Esophagus (tissue), 2 donors: ENCODE results near the gene ZC3H13. TPM values are rescaled to one million over a fixed set of nuclear protein-coding genes. Genes with fewer than 3 reads are reported as not detected.

ENCODE experiments used
- H3K27ac ChIP-seq, 2 donors: one replicate each; pipeline ENCODE4 v1.5.1; 2013; ENCODE audit warnings: low read depth in 2 of 2, mild to moderate bottlenecking in 2 of 2, inconsistent platforms in 1 of 2, low read length in 1 of 2, moderate library complexity in 1 of 2
- H3K27me3 ChIP-seq, 2 donors: one replicate each; pipeline ENCODE4 v1.6.1; 2013; ENCODE audit warnings: low read length in 2 of 2, control low read depth in 1 of 2, mild to moderate bottlenecking in 1 of 2; ENCODE audit not compliant: insufficient read depth in 2 of 2, control insufficient read depth in 1 of 2
- H3K36me3 ChIP-seq, 2 donors: one replicate each; pipeline ENCODE4 v1.6.1; 2013; ENCODE audit warnings: low read length in 1 of 2; ENCODE audit not compliant: control insufficient read depth in 2 of 2, insufficient read depth in 2 of 2
- H3K4me1 ChIP-seq, 2 donors: one replicate each; pipeline ENCODE4 v1.6.1; 2013; ENCODE audit warnings: low read length in 1 of 2; ENCODE audit not compliant: control insufficient read depth in 2 of 2, insufficient read depth in 2 of 2
- H3K4me3 ChIP-seq, 2 donors: one replicate each; pipeline ENCODE4 v1.5.1; 2013; ENCODE audit warnings: low read length in 2 of 2, mild to moderate bottlenecking in 2 of 2, low read depth in 1 of 2, moderate library complexity in 1 of 2
- H3K9me3 ChIP-seq, 2 donors: one replicate each; pipeline ENCODE4 v1.6.1; 2013; ENCODE audit warnings: mild to moderate bottlenecking in 2 of 2, low read depth in 1 of 2, low read length in 1 of 2, moderate library complexity in 1 of 2; ENCODE audit not compliant: control insufficient read depth in 2 of 2, insufficient read depth in 1 of 2
- whole genome bisulfite sequencing, 2 donors: extraction: QIAGEN DNeasy Blood & Tissue Kit; methylation state at CpG; one replicate each; pipeline ENCODE4 v1.1.7; 2013; 5-methylcytosine and 5-hydroxymethylcytosine counted together
- polyA plus RNA-seq, 2 donors: library from polyadenylated mRNA; stranded (reverse); fragments of 200-250 nt; gene quantifications; one replicate each; pipeline ENCODE4 v1.2.3, GENCODE V29; 2013
- donor health status: healthy with polysubstance abuse.
- donor health status: Bipolar disorder and iron deficiency.

Gene ZC3H13
- polyA plus RNA-seq, 2 donors, result 7.9 to 10.3 TPM

GRCh38 chr13:45932676-45933075 lies 119.9 kb downstream of the ZC3H13 start:
- Histone ChIP-seq H3K27ac (no peak overlapping the region), H3K9me3 (no peaks in the 10 kb centered on the region), H3K27me3 (no peaks in the 10 kb centered on the region), H3K4me3 (no peak overlapping the region), H3K4me1 (no peaks in the 10 kb centered on the region), H3K36me3 (no peaks in the 10 kb centered on the region)
- 63 to 70% methylated on average over 3 of the region's 3 CpGs for WGBS, 2 donors

- WGBS, 2 donors, result 71 to 82% methylated on average over 5 of the region's 5 CpGs
- H3K27ac ChIP-seq, result no peak overlapping the region
- H3K4me1 ChIP-seq, result no peaks in the 10 kb centered on the region
- H3K27me3 ChIP-seq, result no peaks in the 10 kb centered on the region
- no peaks in the 10 kb centered on the region for H3K9me3 ChIP-seq
- H3K4me3 ChIP-seq, result no peak overlapping the region
- H3K36me3 ChIP-seq, result no peaks in the 10 kb centered on the region
Measured at GRCh38 chr13:45932172-45932571, 120.4 kb downstream of the ZC3H13 start.

- no peaks in the 10 kb centered on the region for H3K4me1 ChIP-seq
- no peaks in the 10 kb centered on the region for H3K9me3 ChIP-seq
- no peak overlapping the region for H3K27ac ChIP-seq
- H3K4me3 ChIP-seq, result no peak overlapping the region
- H3K36me3 ChIP-seq, result no peaks in the 10 kb centered on the region
- WGBS, 2 donors, result 85 to 93% methylated on average over 3 of the region's 3 CpGs
- no peaks in the 10 kb centered on the region for H3K27me3 ChIP-seq
Measured at GRCh38 chr13:45931211-45931610, 121.3 kb downstream of the ZC3H13 start.

- Histone ChIP-seq H3K4me3 (no peak overlapping the region), H3K9me3 (no peaks in the 10 kb centered on the region), H3K36me3 (no peaks in the 10 kb centered on the region), H3K4me1 (no peaks in the 10 kb centered on the region), H3K27ac (no peak overlapping the region), H3K27me3 (no peaks in the 10 kb centered on the region)
- 71 to 81% methylated on average over 7 of the region's 7 CpGs for WGBS, 2 donors
Measured at GRCh38 chr13:45930177-45930576, 122.4 kb downstream of the ZC3H13 start.

GRCh38 chr13:45928843-45929242 lies 123.7 kb downstream of the ZC3H13 start:
- 27 to 33% methylated on average over 2 of the region's 2 CpGs for WGBS, 2 donors
- no peaks in the 10 kb centered on the region for H3K9me3 ChIP-seq
- no peaks in the 10 kb centered on the region for H3K4me1 ChIP-seq
- H3K27me3 ChIP-seq, result no peaks in the 10 kb centered on the region
- H3K36me3 ChIP-seq, result no peaks in the 10 kb centered on the region
- no peak overlapping the region for H3K4me3 ChIP-seq
- H3K27ac ChIP-seq, result no peak overlapping the region

- H3K9me3 ChIP-seq, result no peaks in the 10 kb centered on the region
- H3K27ac ChIP-seq, result no peak overlapping the region
- no peaks in the 10 kb centered on the region for H3K4me1 ChIP-seq
- WGBS, 2 donors, result 75 to 92% methylated on average over 5 of the region's 5 CpGs
- no peak overlapping the region for H3K4me3 ChIP-seq
- no peaks in the 10 kb centered on the region for H3K27me3 ChIP-seq
- no peaks in the 10 kb centered on the region for H3K36me3 ChIP-seq
Measured at GRCh38 chr13:45928176-45928575, 124.4 kb downstream of the ZC3H13 start.

- H3K27ac ChIP-seq, result no peak overlapping the region
- WGBS, 2 donors, result 58% methylated on average over 3 of the region's 3 CpGs
- H3K4me1 ChIP-seq, result no peaks in the 10 kb centered on the region
- no peaks in the 10 kb centered on the region for H3K36me3 ChIP-seq
- H3K9me3 ChIP-seq, result no peaks in the 10 kb centered on the region
- no peaks in the 10 kb centered on the region for H3K27me3 ChIP-seq
- H3K4me3 ChIP-seq, result no peak overlapping the region
Measured at GRCh38 chr13:45926741-45927140, 125.8 kb downstream of the ZC3H13 start.

- Histone ChIP-seq H3K4me3 (no peak overlapping the region), H3K36me3 (no peaks in the 10 kb centered on the region), H3K27me3 (no peaks in the 10 kb centered on the region), H3K27ac (no peak overlapping the region), H3K9me3 (no peaks in the 10 kb centered on the region), H3K4me1 (no peaks in the 10 kb centered on the region)
- WGBS, 2 donors, result 82 to 84% methylated on average over 3 of the region's 3 CpGs
Measured at GRCh38 chr13:45925151-45925550, 127.4 kb downstream of the ZC3H13 start.

GRCh38 chr13:45921162-45921736 lies 131.3 kb downstream of the ZC3H13 start:
- no peaks in the 10 kb centered on the region for H3K27me3 ChIP-seq
- 88% methylated on average over 1 of the region's 1 CpG for WGBS, 2 donors
- no peaks in the 10 kb centered on the region for H3K36me3 ChIP-seq
- no peaks in the 10 kb centered on the region for H3K9me3 ChIP-seq
- H3K27ac ChIP-seq, result no peak overlapping the region
- H3K4me3 ChIP-seq, result no peak overlapping the region
- H3K4me1 ChIP-seq, result no peaks in the 10 kb centered on the region

GRCh38 chr13:45918597-45918996 lies 133.9 kb downstream of the ZC3H13 start:
- Histone ChIP-seq H3K9me3 (no peaks in the 10 kb centered on the region), H3K4me1 (no peaks in the 10 kb centered on the region), H3K36me3 (no peaks in the 10 kb centered on the region), H3K27me3 (no peaks in the 10 kb centered on the region), H3K4me3 (no peak overlapping the region), H3K27ac (no peak overlapping the region)
- WGBS, 2 donors, result 82 to 86% methylated on average over 3 of the region's 3 CpGs
